Endothelial cell of umbilical vein (primary cell): ENCODE data around the gene DMRT1. TPM values are rescaled to one million over a fixed set of nuclear protein-coding genes. Genes with fewer than 3 reads are reported as not detected.

Experiments
- BruUV-seq: library from RNA; stranded (reverse); fragments of 400-500 nt; replicated peaks from 2 replicates; lab custom pipeline; 2021; lab: Mats Ljungman, UMichigan
- CTCF ChIA-PET: fragments of 300-600, 350-600 bp; sonication (Branson Sonifier 250); formaldehyde crosslinking; loops from one replicate; lab custom pipeline; 2021; ENCODE audit warnings: antibody characterized with exemption, inconsistent platforms; lab: Charles Lee
- POLR2A ChIA-PET: fragments of 300-600, 350-600 bp; sonication (Branson Sonifier 250); formaldehyde crosslinking; loops from one replicate; lab custom pipeline; 2021; ENCODE audit warnings: antibody characterized with exemption, inconsistent platforms; lab: Charles Lee
- DNase-seq: peaks from one replicate; pipeline ENCODE4 v3.0.0-alpha.2; 2011; ENCODE audit warnings: low read depth, low spot score
- FAIRE-seq: peaks from 2 replicates; lab custom pipeline; 2011; peaks lifted over from hg19 to GRCh38; lab: Jason Lieb, UNC
- H2AFZ ChIP-seq: 2 replicates; pipeline ENCODE4 v1.6.0; 2012; ENCODE audit warnings: low read depth, low read length, control low read depth, inconsistent platforms
- H3K27ac ChIP-seq: 2 replicates; pipeline ENCODE4 v1.5.1; 2011; ENCODE audit warnings: low read depth, mild to moderate bottlenecking, control low read depth, low read length, moderate library complexity; ENCODE audit not compliant: insufficient read depth
- H3K27me3 ChIP-seq, 2 experiments: 2 replicates each; pipeline versions ENCODE4 v1.6.0 to v1.6.1; 2011; ENCODE audit warnings: low read length in 2 of 2, mixed read lengths in 1 of 2; ENCODE audit not compliant: control insufficient read depth in 2 of 2, insufficient read depth in 2 of 2
- H3K36me3 ChIP-seq, 2 experiments: 2 replicates in 1 of 2; 3 replicates in 1 of 2; pipeline ENCODE4 v1.5.1; 2011; ENCODE audit warnings: low read length in 2 of 2, mild to moderate bottlenecking in 1 of 2, moderate library complexity in 1 of 2; ENCODE audit not compliant: control insufficient read depth in 2 of 2, insufficient read depth in 2 of 2; ENCODE audit errors: extremely low read depth in 1 of 2
- H3K4me1 ChIP-seq: 3 replicates; pipeline ENCODE4 v1.5.1; 2011; ENCODE audit warnings: mild to moderate bottlenecking, low read length; ENCODE audit not compliant: control insufficient read depth, insufficient read depth; ENCODE audit errors: extremely low read depth
- H3K4me2 ChIP-seq: 2 replicates; pipeline ENCODE4 v1.6.1; 2011; ENCODE audit warnings: low read length, control low read depth, mixed read lengths; ENCODE audit not compliant: insufficient read depth
- H3K4me3 ChIP-seq, 3 experiments: fragments of 200-600 bp in 1 of 3; sonication (generic), shearing (Covaris generic) in 1 of 3; replicated peaks in 1 of 3; 2 replicates each; pipeline ENCODE4 v1.5.1; 2011 to 2016; ENCODE audit warnings: control low read depth in 3 of 3, low read length in 3 of 3, mild to moderate bottlenecking in 2 of 3, inconsistent platforms in 1 of 3, low read depth in 1 of 3, moderate library complexity in 1 of 3; ENCODE audit not compliant: insufficient read depth in 1 of 3
- H3K79me2 ChIP-seq: 2 replicates; pipeline ENCODE4 v1.6.0; 2012; ENCODE audit warnings: low read length, inconsistent platforms; ENCODE audit not compliant: control insufficient read depth, insufficient read depth
- H3K9ac ChIP-seq: replicated peaks from 2 replicates; pipeline ENCODE3; 2011; ENCODE audit warnings: low read length, control low read depth; ENCODE audit not compliant: insufficient read depth; ENCODE audit errors: extremely low read depth
- H3K9me1 ChIP-seq: replicated peaks from 3 replicates; pipeline ENCODE4 v1.6.0; 2011; ENCODE audit warnings: mild to moderate bottlenecking, low read length; ENCODE audit not compliant: control insufficient read depth, insufficient read depth; ENCODE audit errors: extremely low read depth
- H3K9me3 ChIP-seq: replicated peaks from 2 replicates; pipeline ENCODE4 v1.5.1; 2012; ENCODE audit warnings: low read length, inconsistent platforms; ENCODE audit not compliant: control insufficient read depth, insufficient read depth
- H4K20me1 ChIP-seq: replicated peaks from 2 replicates; pipeline ENCODE3; 2011; ENCODE audit warnings: mild to moderate bottlenecking, low read length; ENCODE audit not compliant: control insufficient read depth, insufficient read depth; ENCODE audit errors: extremely low read depth
- EZH2 ChIP-seq: IDR thresholded peaks from 2 replicates; pipeline ENCODE4 v1.6.1; 2012; ENCODE audit warnings: borderline replicate concordance, low read depth, mild to moderate bottlenecking, moderate library complexity, low read length, inconsistent platforms; ENCODE audit not compliant: severe bottlenecking
- FOS ChIP-seq: IDR thresholded peaks from 2 replicates; pipeline ENCODE4 v1.6.1; 2011; ENCODE audit warnings: mild to moderate bottlenecking, low read length, moderate library complexity, borderline replicate concordance; ENCODE audit not compliant: insufficient read depth
- GATA2 ChIP-seq: IDR thresholded peaks from 2 replicates; pipeline ENCODE4 v1.7.0; 2011; ENCODE audit warnings: low read depth, mild to moderate bottlenecking, moderate library complexity, mixed read lengths, low read length; ENCODE audit not compliant: insufficient read length, insufficient read depth
- JUN ChIP-seq: IDR thresholded peaks from 2 replicates; pipeline ENCODE4 v1.6.1; 2011; ENCODE audit warnings: borderline replicate concordance, low read depth; ENCODE audit not compliant: insufficient read length, insufficient read depth
- MYC ChIP-seq: IDR thresholded peaks from one replicate; pipeline ENCODE4 v1.6.1; 2011; ENCODE audit warnings: mild to moderate bottlenecking, low read depth, low read length
- POLR2A ChIP-seq: IDR thresholded peaks from 2 replicates; pipeline ENCODE4 v1.6.1; 2012; ENCODE audit warnings: low read depth, mild to moderate bottlenecking, control low read depth, low read length
- POLR2AphosphoS5 ChIP-seq: IDR thresholded peaks from 2 replicates; pipeline ENCODE4 v1.6.1; 2012; ENCODE audit warnings: low read depth, mild to moderate bottlenecking, control low read depth, low read length, moderate library complexity; ENCODE audit not compliant: insufficient read depth
- dilution Hi-C: fragments of 300-500 bp; cut with MboI; formaldehyde crosslinking; loops from one replicate; pipeline ENCODE4 v1.15.0; 2019; ENCODE audit warnings: low sequenced_read_pairs; ENCODE audit not compliant: extremely low pct_ligation_motif_present
- intact Hi-C: fragments of 100-400 bp; cut with micrococcal nuclease; formaldehyde crosslinking; loops from one replicate; pipeline ENCODE4 v1.10.0; 2022
- polyA plus RNA-seq, 4 experiments: library from polyadenylated mRNA; depleted of rRNA in 3 of 4; stranded (reverse) in 3 of 4; unstranded in 1 of 4; fragments of >200 nt; gene quantifications; 2 replicates each; pipeline versions ENCODE4 v1.2.1 to v1.2.3, GENCODE V29; 2011 to 2012; ENCODE audit warnings: missing spikeins in 1 of 4
- total RNA-seq: library from RNA; stranded (reverse); gene quantifications from 2 replicates; pipeline ENCODE4 v1.2.3, GENCODE V29; 2021
- TF ChIP-seq, protein P1 (sequence below): IDR thresholded peaks from 2 replicates; pipeline ENCODE4 v1.6.1; 2011; ENCODE audit not compliant: insufficient read depth, insufficient read length
- TF ChIP-seq, protein P2 (sequence below), 2 donors: IDR thresholded peaks; 1 replicate in 1 of 2; 2 replicates in 1 of 2; pipeline ENCODE4 v1.5.1; 2011; ENCODE audit warnings: low read length in 2 of 2, mild to moderate bottlenecking in 2 of 2, moderate library complexity in 2 of 2, control low read depth in 1 of 2, inconsistent platforms in 1 of 2, low read depth in 1 of 2; ENCODE audit not compliant: insufficient read depth in 1 of 2; ENCODE audit errors: extremely low read depth in 1 of 2

Gene DMRT1
- total and polyA plus RNA-seq, 2 donors (not counting 3 experiments of a cell fraction or from before 2014, with no cell fraction given): 0.08 to 0.20 TPM

DNA sequence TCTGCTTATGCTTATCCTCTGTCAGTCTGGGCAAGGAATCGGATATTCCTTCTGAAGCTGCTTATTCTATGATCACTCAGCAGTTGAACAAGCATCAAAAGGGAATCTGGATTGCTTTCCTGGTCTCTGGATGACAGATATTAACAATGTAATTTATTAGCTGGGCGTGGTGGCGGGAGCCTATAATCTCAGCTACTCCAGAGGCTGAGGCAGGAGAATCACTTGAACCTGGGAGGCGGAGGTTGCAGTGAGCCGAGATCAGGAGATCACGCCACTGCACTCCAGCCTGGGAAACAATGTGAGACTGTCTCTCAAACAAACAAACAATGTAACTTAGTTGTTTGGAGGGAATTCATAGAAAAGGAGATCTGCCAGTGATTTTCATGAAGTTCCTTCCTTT, 45.4 kb downstream of the DMRT1 start:
- Histone ChIP-seq H3K4me2 (no peak overlapping the region), H4K20me1 (no peaks in the 10 kb centered on the region), H2AFZ (no peak overlapping the region), H3K4me1 (no peaks in the 10 kb centered on the region), H3K9me1 (no peaks in the 10 kb centered on the region), H3K27ac (no peak overlapping the region), H3K27me3 (no peaks in the 10 kb centered on the region), H3K36me3 (no peaks in the 10 kb centered on the region), H3K9me3 (no peaks in the 10 kb centered on the region), H3K79me2 (no peaks in the 10 kb centered on the region), H3K4me3 (no peak overlapping the region), H3K9ac (no peak overlapping the region)
- TF ChIP-seq JUN (no peak), POLR2AphosphoS5 (no peak), EZH2 (no peak), POLR2A (no peak), MYC (no peak), FOS (no peak), GATA2 (no peak)
- TF ChIP-seq, protein P1, sequence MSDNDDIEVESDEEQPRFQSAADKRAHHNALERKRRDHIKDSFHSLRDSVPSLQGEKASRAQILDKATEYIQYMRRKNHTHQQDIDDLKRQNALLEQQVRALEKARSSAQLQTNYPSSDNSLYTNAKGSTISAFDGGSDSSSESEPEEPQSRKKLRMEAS: no peak
- TF ChIP-seq, protein P2, sequence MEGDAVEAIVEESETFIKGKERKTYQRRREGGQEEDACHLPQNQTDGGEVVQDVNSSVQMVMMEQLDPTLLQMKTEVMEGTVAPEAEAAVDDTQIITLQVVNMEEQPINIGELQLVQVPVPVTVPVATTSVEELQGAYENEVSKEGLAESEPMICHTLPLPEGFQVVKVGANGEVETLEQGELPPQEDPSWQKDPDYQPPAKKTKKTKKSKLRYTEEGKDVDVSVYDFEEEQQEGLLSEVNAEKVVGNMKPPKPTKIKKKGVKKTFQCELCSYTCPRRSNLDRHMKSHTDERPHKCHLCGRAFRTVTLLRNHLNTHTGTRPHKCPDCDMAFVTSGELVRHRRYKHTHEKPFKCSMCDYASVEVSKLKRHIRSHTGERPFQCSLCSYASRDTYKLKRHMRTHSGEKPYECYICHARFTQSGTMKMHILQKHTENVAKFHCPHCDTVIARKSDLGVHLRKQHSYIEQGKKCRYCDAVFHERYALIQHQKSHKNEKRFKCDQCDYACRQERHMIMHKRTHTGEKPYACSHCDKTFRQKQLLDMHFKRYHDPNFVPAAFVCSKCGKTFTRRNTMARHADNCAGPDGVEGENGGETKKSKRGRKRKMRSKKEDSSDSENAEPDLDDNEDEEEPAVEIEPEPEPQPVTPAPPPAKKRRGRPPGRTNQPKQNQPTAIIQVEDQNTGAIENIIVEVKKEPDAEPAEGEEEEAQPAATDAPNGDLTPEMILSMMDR (IDR thresholded peaks at IDR 0.05; ENCODE audit: extremely low read depth in 1 of 2, insufficient read depth in 1 of 2, low read depth in 1 of 2, low read length in 2 of 2): no peak
- DNase-seq: no peak
- BruUV-seq: no TSS peak
- ChIA-PET CTCF (interaction anchor here (1.0 kb wide), 1 partner anchor 122 kb away, joined by 4 read pairs; no protein-coding TSS in a partner anchor), POLR2A (no interaction called here)
- dilution Hi-C loops (no loop called here), intact Hi-C loops (no loop called here)
- no peak for FAIRE-seq
